ENCODE measurements around the gene SUPT3H. TPM values are rescaled to one million over a fixed set of nuclear protein-coding genes. Genes with fewer than 3 reads are reported as not detected.

SUPT3H gene
- polyA plus RNA-seq, 1 donor = 12.0 TPM

GRCh38 chr6:44960898-44961297 lies 416.8 kb downstream of the SUPT3H start:
- WGBS (ENCODE audit: insufficient coverage, low lambda C conversion rate) = 100% methylated on average over 1 of the region's 4 CpGs
- Histone ChIP-seq H3K4me1 (ENCODE audit: control insufficient read depth, insufficient read depth, low read length) (no peaks in the 10 kb centered on the region), H3K4me3 (ENCODE audit: low read length) (no peak overlapping the region), H3K27ac (ENCODE audit: low read length) (no peak overlapping the region), H3K9me3 (ENCODE audit: control insufficient read depth, low read depth, low read length) (no peaks in the 10 kb centered on the region), H3K36me3 (ENCODE audit: control insufficient read depth, insufficient read depth, low read length) (no peaks in the 10 kb centered on the region), H3K27me3 (ENCODE audit: control insufficient read depth, insufficient read depth, low read length) (no peaks in the 10 kb centered on the region)
- peak; percentile 13 to 54 for DNase-seq

DNA sequence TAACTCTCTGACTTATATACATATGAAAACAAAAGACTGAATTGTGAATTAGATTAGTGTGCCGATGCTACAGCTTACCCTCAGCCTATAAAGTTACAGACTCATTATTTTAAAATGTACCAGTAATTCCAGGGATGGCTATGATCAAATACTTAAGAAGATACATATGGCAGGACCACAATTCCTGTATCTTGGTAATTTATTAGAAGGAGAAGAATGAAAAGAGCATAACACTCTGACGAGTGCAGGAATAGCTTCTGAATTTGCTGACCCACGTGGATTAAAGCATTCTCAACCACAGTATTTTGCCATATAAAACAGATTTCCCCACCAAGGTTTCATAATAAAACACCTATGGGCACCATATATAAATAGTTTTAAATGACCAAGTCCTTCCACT lies 418.1 kb downstream of the SUPT3H start:
- no peaks in the 10 kb centered on the region for H3K27me3 ChIP-seq (ENCODE audit: control insufficient read depth, insufficient read depth, low read length)
- no peak for DNase-seq
- no peaks in the 10 kb centered on the region for H3K4me1 ChIP-seq (ENCODE audit: control insufficient read depth, insufficient read depth, low read length)
- H3K4me3 ChIP-seq (ENCODE audit: low read length) = no peak overlapping the region
- H3K27ac ChIP-seq (ENCODE audit: low read length) = no peak overlapping the region
- 93% methylated on average over 3 of the region's 3 CpGs for WGBS (ENCODE audit: insufficient coverage, low lambda C conversion rate)
- no peaks in the 10 kb centered on the region for H3K36me3 ChIP-seq (ENCODE audit: control insufficient read depth, insufficient read depth, low read length)
- peaks cover 4% of the 10 kb centered on the region for H3K9me3 ChIP-seq (ENCODE audit: control insufficient read depth, low read depth, low read length)

- no peak overlapping the region for H3K27ac ChIP-seq (ENCODE audit: low read length)
- DNase-seq = no peak
- H3K9me3 ChIP-seq (ENCODE audit: control insufficient read depth, low read depth, low read length) = peaks cover 4% of the 10 kb centered on the region
- no peak overlapping the region for H3K4me3 ChIP-seq (ENCODE audit: low read length)
- no peaks in the 10 kb centered on the region for H3K36me3 ChIP-seq (ENCODE audit: control insufficient read depth, insufficient read depth, low read length)
- H3K4me1 ChIP-seq (ENCODE audit: control insufficient read depth, insufficient read depth, low read length) = no peaks in the 10 kb centered on the region
- H3K27me3 ChIP-seq (ENCODE audit: control insufficient read depth, insufficient read depth, low read length) = no peaks in the 10 kb centered on the region
- 60% methylated on average over 1 of the region's 4 CpGs for WGBS (ENCODE audit: insufficient coverage, low lambda C conversion rate)
Observed at GRCh38 chr6:44957156-44957555, 420.6 kb downstream of the SUPT3H start.

GRCh38 chr6:44956396-44956795 lies 421.3 kb downstream of the SUPT3H start:
- Histone ChIP-seq H3K4me1 (ENCODE audit: control insufficient read depth, insufficient read depth, low read length) (no peaks in the 10 kb centered on the region), H3K9me3 (ENCODE audit: control insufficient read depth, low read depth, low read length) (peaks cover 4% of the 10 kb centered on the region), H3K36me3 (ENCODE audit: control insufficient read depth, insufficient read depth, low read length) (no peaks in the 10 kb centered on the region), H3K4me3 (ENCODE audit: low read length) (no peak overlapping the region), H3K27me3 (ENCODE audit: control insufficient read depth, insufficient read depth, low read length) (no peaks in the 10 kb centered on the region), H3K27ac (ENCODE audit: low read length) (no peak overlapping the region)
- no peak for DNase-seq
- WGBS (ENCODE audit: insufficient coverage, low lambda C conversion rate) = 100% methylated on average over 1 of the region's 5 CpGs

- DNase-seq = no peak
- WGBS (ENCODE audit: insufficient coverage, low lambda C conversion rate) = no CpG with 5 or more reads among the region's 11 CpGs
- Histone ChIP-seq H3K27me3 (ENCODE audit: control insufficient read depth, insufficient read depth, low read length) (no peaks in the 10 kb centered on the region), H3K36me3 (ENCODE audit: control insufficient read depth, insufficient read depth, low read length) (no peaks in the 10 kb centered on the region), H3K4me1 (ENCODE audit: control insufficient read depth, insufficient read depth, low read length) (no peaks in the 10 kb centered on the region), H3K4me3 (ENCODE audit: low read length) (no peak overlapping the region), H3K27ac (ENCODE audit: low read length) (no peak overlapping the region), H3K9me3 (ENCODE audit: control insufficient read depth, low read depth, low read length) (peaks cover 6% of the 10 kb centered on the region)
Observed at GRCh38 chr6:44955145-44955544, 422.6 kb downstream of the SUPT3H start.

DNA sequence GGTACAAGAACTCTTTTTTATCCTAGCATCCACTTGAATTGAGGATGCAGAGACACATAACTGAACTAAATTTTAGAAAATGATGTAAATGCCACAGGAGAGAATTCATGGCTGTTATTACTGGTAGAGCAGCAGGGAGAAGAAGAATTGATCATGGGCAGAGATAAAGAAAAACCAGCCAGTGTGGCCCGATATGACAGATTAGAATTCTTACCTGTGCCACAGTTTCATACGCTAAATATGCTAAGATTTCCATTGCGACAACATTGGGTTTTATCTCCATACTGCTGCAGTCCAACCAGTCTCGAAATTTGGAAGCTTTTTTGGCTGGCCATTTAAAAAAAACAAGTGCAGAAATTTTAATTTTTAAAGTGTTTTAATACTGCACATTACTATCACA lies 423.5 kb downstream of the SUPT3H start:
- no peak for DNase-seq
- Histone ChIP-seq H3K27me3 (ENCODE audit: control insufficient read depth, insufficient read depth, low read length) (no peaks in the 10 kb centered on the region), H3K9me3 (ENCODE audit: control insufficient read depth, low read depth, low read length) (peaks cover 8% of the 10 kb centered on the region), H3K4me3 (ENCODE audit: low read length) (no peak overlapping the region), H3K4me1 (ENCODE audit: control insufficient read depth, insufficient read depth, low read length) (no peaks in the 10 kb centered on the region), H3K36me3 (ENCODE audit: control insufficient read depth, insufficient read depth, low read length) (no peaks in the 10 kb centered on the region), H3K27ac (ENCODE audit: low read length) (no peak overlapping the region)
- WGBS (ENCODE audit: insufficient coverage, low lambda C conversion rate) = 100% methylated on average over 2 of the region's 4 CpGs

DNA sequence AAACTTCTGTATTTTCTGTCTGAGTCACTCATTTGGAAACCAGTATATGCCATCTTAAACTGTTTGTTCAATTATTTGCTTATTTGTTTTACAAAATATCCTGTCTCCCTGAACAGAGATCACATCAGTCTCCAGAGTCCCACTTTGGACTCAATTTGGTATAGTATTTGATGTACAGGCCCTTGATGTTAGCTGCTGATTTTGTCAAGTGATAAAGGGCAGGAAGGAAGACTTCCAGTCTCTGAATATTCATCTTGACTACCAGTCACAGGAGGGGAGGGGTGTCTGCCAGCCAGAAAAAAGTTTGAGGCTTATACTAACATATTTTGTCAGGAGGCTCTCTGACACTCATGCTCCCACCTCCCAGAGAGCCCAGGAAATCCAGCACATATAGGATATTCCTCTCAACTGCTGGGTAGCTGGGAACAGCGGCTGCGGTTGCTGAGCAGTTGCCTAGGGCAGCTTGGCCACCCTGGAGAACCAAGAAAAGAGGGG lies 426.4 kb downstream of the SUPT3H start:
- DNase-seq = no peak
- WGBS (ENCODE audit: insufficient coverage, low lambda C conversion rate) = no CpG with 5 or more reads among the region's 2 CpGs
- Histone ChIP-seq H3K27me3 (ENCODE audit: control insufficient read depth, insufficient read depth, low read length) (no peaks in the 10 kb centered on the region), H3K27ac (ENCODE audit: low read length) (no peak overlapping the region), H3K4me3 (ENCODE audit: low read length) (no peak overlapping the region), H3K4me1 (ENCODE audit: control insufficient read depth, insufficient read depth, low read length) (no peaks in the 10 kb centered on the region), H3K9me3 (ENCODE audit: control insufficient read depth, low read depth, low read length) (peaks cover 8% of the 10 kb centered on the region), H3K36me3 (ENCODE audit: control insufficient read depth, insufficient read depth, low read length) (no peaks in the 10 kb centered on the region)

GRCh38 chr6:44949596-44950201 lies 428.0 kb downstream of the SUPT3H start:
- Histone ChIP-seq H3K27me3 (ENCODE audit: control insufficient read depth, insufficient read depth, low read length) (no peaks in the 10 kb centered on the region), H3K27ac (ENCODE audit: low read length) (no peak overlapping the region), H3K4me1 (ENCODE audit: control insufficient read depth, insufficient read depth, low read length) (no peaks in the 10 kb centered on the region), H3K4me3 (ENCODE audit: low read length) (no peak overlapping the region), H3K9me3 (ENCODE audit: control insufficient read depth, low read depth, low read length) (peaks cover 6% of the 10 kb centered on the region), H3K36me3 (ENCODE audit: control insufficient read depth, insufficient read depth, low read length) (no peaks in the 10 kb centered on the region)
- no peak for DNase-seq

DNA sequence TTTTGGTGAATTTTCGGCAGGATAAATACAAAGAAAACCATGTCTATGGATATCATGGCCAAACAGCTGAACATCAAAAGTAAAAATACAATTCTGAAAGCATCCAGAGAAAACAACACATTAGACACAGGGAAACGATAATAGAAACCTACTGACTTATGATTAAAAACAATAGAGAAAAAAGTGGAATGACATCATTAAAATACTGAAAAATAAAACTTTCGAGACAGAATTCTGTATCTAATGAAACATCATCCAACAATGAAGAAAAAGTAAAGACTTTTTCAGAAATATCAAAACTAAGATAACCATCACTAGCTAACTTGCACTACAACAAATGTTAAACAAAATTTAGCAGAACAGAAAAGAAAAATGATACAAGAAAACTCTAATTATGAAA lies 434.2 kb downstream of the SUPT3H start:
- no peaks in the 10 kb centered on the region for H3K36me3 ChIP-seq (ENCODE audit: control insufficient read depth, insufficient read depth, low read length)
- no peak overlapping the region for H3K4me3 ChIP-seq (ENCODE audit: low read length)
- H3K9me3 ChIP-seq (ENCODE audit: control insufficient read depth, low read depth, low read length) = peaks cover 5% of the 10 kb centered on the region
- H3K27ac ChIP-seq (ENCODE audit: low read length) = no peak overlapping the region
- H3K4me1 ChIP-seq (ENCODE audit: control insufficient read depth, insufficient read depth, low read length) = no peaks in the 10 kb centered on the region
- WGBS (ENCODE audit: insufficient coverage, low lambda C conversion rate) = 100% methylated on average over 1 of the region's 3 CpGs
- no peak for DNase-seq
- H3K27me3 ChIP-seq (ENCODE audit: control insufficient read depth, insufficient read depth, low read length) = no peaks in the 10 kb centered on the region

- Histone ChIP-seq H3K27ac (ENCODE audit: low read length) (no peak overlapping the region), H3K4me1 (ENCODE audit: control insufficient read depth, insufficient read depth, low read length) (no peaks in the 10 kb centered on the region), H3K27me3 (ENCODE audit: control insufficient read depth, insufficient read depth, low read length) (no peaks in the 10 kb centered on the region), H3K36me3 (ENCODE audit: control insufficient read depth, insufficient read depth, low read length) (no peaks in the 10 kb centered on the region), H3K9me3 (ENCODE audit: control insufficient read depth, low read depth, low read length) (peaks cover 5% of the 10 kb centered on the region), H3K4me3 (ENCODE audit: low read length) (no peak overlapping the region)
- no peak for DNase-seq
- 100% methylated on average over 1 of the region's 1 CpG for WGBS (ENCODE audit: insufficient coverage, low lambda C conversion rate)
Observed at GRCh38 chr6:44942798-44943197, 434.9 kb downstream of the SUPT3H start.

DNA sequence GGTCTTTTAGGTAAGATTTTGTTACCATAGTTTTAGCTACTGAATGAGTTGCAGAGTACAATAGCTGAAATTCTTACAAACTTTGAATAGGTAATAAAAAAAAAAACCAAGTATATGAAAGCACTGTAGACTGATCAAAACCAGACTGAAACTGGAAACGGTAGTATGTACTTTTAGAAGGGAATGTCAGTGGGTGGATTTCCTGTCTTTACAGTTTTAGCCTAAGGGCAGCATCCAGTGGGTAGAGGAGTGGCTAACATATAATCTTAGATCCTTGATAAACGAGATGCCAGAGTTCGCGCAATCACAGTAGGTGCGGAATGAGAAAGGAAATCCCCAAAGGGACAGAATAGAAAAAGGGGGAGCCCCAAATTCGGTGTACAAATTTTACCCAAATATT lies 435.5 kb downstream of the SUPT3H start:
- Histone ChIP-seq H3K4me1 (ENCODE audit: control insufficient read depth, insufficient read depth, low read length) (no peaks in the 10 kb centered on the region), H3K4me3 (ENCODE audit: low read length) (no peak overlapping the region), H3K36me3 (ENCODE audit: control insufficient read depth, insufficient read depth, low read length) (no peaks in the 10 kb centered on the region), H3K27me3 (ENCODE audit: control insufficient read depth, insufficient read depth, low read length) (no peaks in the 10 kb centered on the region), H3K9me3 (ENCODE audit: control insufficient read depth, low read depth, low read length) (peaks cover 5% of the 10 kb centered on the region), H3K27ac (ENCODE audit: low read length) (no peak overlapping the region)
- WGBS (ENCODE audit: insufficient coverage, low lambda C conversion rate) = no CpG with 5 or more reads among the region's 6 CpGs
- no peak for DNase-seq

Measured in large intestine (tissue), 3 donors.